ENCODE data around the gene DNAJC8. TPM values are rescaled to one million over a fixed set of nuclear protein-coding genes. Genes with fewer than 3 reads are reported as not detected.

The DNAJC8 gene
- total and polyA plus RNA-seq, 2 of the 4 experiments (the other 2 are of a cell fraction), result 53.6 to 81.0 TPM

DNA sequence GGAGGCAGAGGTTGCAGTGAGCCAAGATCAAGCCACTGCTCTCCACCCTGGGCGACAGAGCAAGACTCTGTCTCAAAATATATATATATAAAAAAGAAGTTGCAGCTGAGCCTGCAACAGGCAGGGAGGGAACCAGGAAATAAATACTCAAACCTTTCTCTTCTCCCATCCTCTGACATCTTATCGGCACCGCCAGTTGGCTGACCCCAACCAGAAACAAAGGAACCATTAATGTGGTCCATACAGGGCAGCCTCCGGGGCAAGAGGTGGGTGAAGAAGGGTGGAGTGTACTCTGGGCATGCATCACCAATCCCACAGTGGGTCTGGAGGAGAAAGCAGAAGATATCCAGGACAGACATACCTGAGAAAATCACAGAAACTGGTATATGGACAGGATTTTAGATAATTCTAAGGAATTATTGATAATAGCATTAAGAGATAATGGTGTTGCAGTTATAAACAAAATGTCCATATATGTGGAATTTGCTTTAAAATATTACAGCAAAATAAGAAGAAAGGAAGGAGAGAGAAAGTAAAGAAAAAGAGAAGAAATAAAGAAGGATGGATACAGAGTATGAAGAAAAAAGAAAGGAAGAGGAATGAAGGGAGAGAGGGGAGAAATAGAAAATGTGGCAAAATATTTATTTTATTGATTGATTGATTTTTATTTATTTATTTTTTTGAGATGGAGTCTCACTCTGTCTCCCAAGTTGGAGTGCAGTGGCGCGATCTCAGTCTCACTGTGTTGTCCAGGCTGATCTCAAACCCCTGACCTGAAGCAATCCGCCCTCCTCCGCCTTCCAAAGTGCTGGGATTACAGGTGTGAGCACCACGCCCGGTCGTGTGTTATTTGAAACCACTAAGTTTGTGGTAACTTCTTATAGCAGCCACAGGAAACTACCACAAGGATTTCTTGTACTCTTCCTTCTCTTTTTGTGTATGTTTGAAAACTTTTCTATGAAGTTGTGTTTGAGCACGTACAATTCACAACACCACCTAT is 52.2 kb downstream of the DNAJC8 start:
- Histone ChIP-seq H3K4me1 (ENCODE audit: control insufficient read depth, insufficient read depth, low read length) (peaks cover 9% of the 10 kb centered on the region), H3K56ac (ENCODE audit: extremely low read depth, insufficient read depth, low read length) (no peak overlapping the region), H3K36me3 (ENCODE audit: control insufficient read depth, insufficient read depth, low read length) (no peaks in the 10 kb centered on the region), H2BK5ac (ENCODE audit: low read depth, low read length, poor library complexity, severe bottlenecking) (no peak overlapping the region), H3K4ac (ENCODE audit: low read depth, low read length) (no peak overlapping the region), H3K79me1 (ENCODE audit: low read depth in 1 of 2, low read length in 2 of 2) (no peaks in the 10 kb centered on the region), H2BK120ac (ENCODE audit: low read depth, low read length) (no peak overlapping the region), H3K4me3 (ENCODE audit: insufficient read depth, low read depth, low read length) (no peak overlapping the region), H4K91ac (ENCODE audit: insufficient read depth, low read depth, low read length) (no peak overlapping the region), H3K27me3 (ENCODE audit: control insufficient read depth, insufficient read depth, low read length) (no peaks in the 10 kb centered on the region), H4K20me1 (ENCODE audit: insufficient read depth, low read length) (no peaks in the 10 kb centered on the region), H3K14ac (replicated peaks; ENCODE audit: low read depth, low read length) (no peak overlapping the region), H2AK5ac (ENCODE audit: low read depth, low read length) (no peak overlapping the region), H2AK9ac (replicated peaks; ENCODE audit: low read depth, low read length, poor library complexity) (no peak overlapping the region), H2AFZ (replicated peaks; ENCODE audit: low read length, poor library complexity) (peak overlapping the region; percentile 51), H3K18ac (ENCODE audit: low read depth, low read length) (no peak overlapping the region), H4K8ac (ENCODE audit: low read depth in 2 of 2, low read length in 2 of 2) (no peak overlapping the region), H3K27ac (ENCODE audit: insufficient read depth, low read length) (no peak overlapping the region), H3K4me2 (ENCODE audit: low read depth, low read length) (no peak overlapping the region), H2BK20ac (ENCODE audit: low read depth, low read length) (no peak overlapping the region), H3K9ac (ENCODE audit: low read depth, low read length) (no peak overlapping the region), H3K9me3 (ENCODE audit: control insufficient read depth, insufficient read depth, low read length) (no peaks in the 10 kb centered on the region), H3K9me1 (ENCODE audit: insufficient read depth, low read length) (peaks cover 7% of the 10 kb centered on the region; the same call in 1 of the 2 replicates), H2BK15ac (ENCODE audit: low read depth, low read length) (no peak overlapping the region), H4K5ac (ENCODE audit: low read depth, low read length) (no peak overlapping the region), H3K23ac (ENCODE audit: low read depth, low read length) (no peak overlapping the region)
- in situ Hi-C loops (cut with MboI; ENCODE audit: low sequenced_read_pairs), result no loop called here
- DNase-seq, result no peak
- no TSS peak for BruUV-seq (replicated peaks)
- ChIA-PET POLR2A (ENCODE audit: unreplicated experiment) (no interaction called here), CTCF (no interaction called here)
- dilution Hi-C loops (cut with HindIII; ENCODE audit: low sequenced_read_pairs, unreplicated experiment), result no loop called here
- intact Hi-C loops (cut with micrococcal nuclease), result no loop called here
- ATAC-seq (ENCODE audit: low read depth), result no peak
- WGBS, 2 experiments (ENCODE audit: extremely low coverage in 2 of 2, insufficient read length in 1 of 2), result 80% methylated on average over 4 of the region's 12 CpGs; no CpG with 5 or more reads in 1 of the 2 experiments
- TF ChIP-seq CHD1 (IDR thresholded peaks at IDR 0.05; ENCODE audit: low read depth, low read length) (no peak), NFE2L2 (IDR thresholded peaks at IDR 0.05; ENCODE audit: low read depth, low read length) (no peak), MAZ (IDR thresholded peaks at IDR 0.05; ENCODE audit: borderline replicate concordance, low read depth, low read length) (no peak), POLR2A (IDR thresholded peaks at IDR 0.05; ENCODE audit: low read depth, low read length) (no peak), RCOR1 (IDR thresholded peaks at IDR 0.05; ENCODE audit: insufficient replicate concordance, low read length) (no peak), RFX5 (IDR thresholded peaks at IDR 0.05; ENCODE audit: low read depth, low read length) (no peak), MXI1 (IDR thresholded peaks at IDR 0.05; ENCODE audit: borderline replicate concordance, low read depth, low read length) (no peak), CTCF (conservative IDR thresholded peaks at IDR 0.05; ENCODE audit: low read depth, low read length) (no peak), FOS (IDR thresholded peaks at IDR 0.05; ENCODE audit: low read depth, low read length) (no peak), RAD21 (IDR thresholded peaks at IDR 0.05; ENCODE audit: low read length) (no peak), CEBPB (IDR thresholded peaks at IDR 0.05; ENCODE audit: low read depth, low read length) (no peak), MAFK (IDR thresholded peaks at IDR 0.05; ENCODE audit: low read depth, low read length) (no peak), USF2 (IDR thresholded peaks at IDR 0.05; ENCODE audit: low read depth, low read length) (no peak)
- TF ChIP-seq, protein P1, sequence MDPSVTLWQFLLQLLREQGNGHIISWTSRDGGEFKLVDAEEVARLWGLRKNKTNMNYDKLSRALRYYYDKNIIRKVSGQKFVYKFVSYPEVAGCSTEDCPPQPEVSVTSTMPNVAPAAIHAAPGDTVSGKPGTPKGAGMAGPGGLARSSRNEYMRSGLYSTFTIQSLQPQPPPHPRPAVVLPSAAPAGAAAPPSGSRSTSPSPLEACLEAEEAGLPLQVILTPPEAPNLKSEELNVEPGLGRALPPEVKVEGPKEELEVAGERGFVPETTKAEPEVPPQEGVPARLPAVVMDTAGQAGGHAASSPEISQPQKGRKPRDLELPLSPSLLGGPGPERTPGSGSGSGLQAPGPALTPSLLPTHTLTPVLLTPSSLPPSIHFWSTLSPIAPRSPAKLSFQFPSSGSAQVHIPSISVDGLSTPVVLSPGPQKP (IDR thresholded peaks at IDR 0.05; ENCODE audit: borderline replicate concordance, low read depth, low read length), result no peak
